Caki2 (cell line): ENCODE data around the gene ALAS2. TPM values are rescaled to one million over a fixed set of nuclear protein-coding genes. Genes with fewer than 3 reads are reported as not detected.

Source experiments
- DNase-seq: peaks from one replicate; pipeline ENCODE4 v3.0.0-alpha.2; 2015; ENCODE audit warnings: low read depth
- in situ Hi-C: cut with HindIII; loops from 2 replicates; pipeline ENCODE4 v1.10.0; 2016; ENCODE audit warnings: low sequenced_read_pairs, low pct_unique_long_range_greater_than_20kb, mixed read lengths
- total RNA-seq: library from RNA; depleted of rRNA; stranded (reverse); fragments of >200 nt; shearing (Covaris generic); gene quantifications from 2 replicates; pipeline ENCODE4 v1.2.3, GENCODE V29; 2014; ENCODE audit warnings: low replicate concordance; rRNA removed

Gene ALAS2
- total RNA-seq, 1 experiment from 2014 or later: not detected

DNA sequence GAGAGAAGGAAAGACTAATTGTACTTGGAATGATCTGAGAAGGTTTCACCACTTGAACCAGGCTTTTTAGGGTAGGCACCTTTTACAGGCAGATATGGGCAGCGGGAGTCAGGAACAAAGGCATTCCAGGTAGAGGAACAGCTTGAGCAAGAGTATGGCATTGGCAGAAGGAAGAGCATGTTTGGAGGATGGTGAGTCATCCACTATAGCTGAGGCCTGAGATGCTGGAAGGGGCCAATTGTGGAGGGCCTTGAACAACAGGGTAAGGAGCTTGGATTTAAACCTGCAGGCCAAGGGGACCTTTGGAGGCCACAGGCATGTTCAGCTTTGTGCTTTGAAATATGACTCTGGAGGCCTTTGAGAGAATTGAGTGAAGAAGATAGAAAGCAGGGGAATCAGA is 69.0 kb downstream of the ALAS2 start:
- DNase-seq: no peak
- in situ Hi-C loops: no loop called here

Other genes with a start within 250 kb of the ALAS2 start
- gene ITIH6, start 232.7 kb downstream of the ALAS2 start, total RNA-seq: not detected in 2 replicates
- 282 and 284 TPM in 2 replicates for gene MAGED2, start 223.2 kb downstream of the ALAS2 start, total RNA-seq
- gene TRO, start 110.2 kb downstream of the ALAS2 start, total RNA-seq: 1.3 and 5.0 TPM in 2 replicates
- not detected in 2 replicates for gene PFKFB1, start 36.8 kb downstream of the ALAS2 start, total RNA-seq
- gene APEX2, start 30.6 kb downstream of the ALAS2 start, total RNA-seq: 5.6 and 8.4 TPM in 2 replicates
- gene PAGE2B, start 44.1 kb upstream of the ALAS2 start, total RNA-seq: not detected in 2 replicates
- not detected in 2 replicates for gene PAGE2, start 58.0 kb upstream of the ALAS2 start, total RNA-seq
- gene PAGE5, start 189.4 kb upstream of the ALAS2 start, total RNA-seq: 6.7 TPM in 1 of 2 replicates, not detected in the other
- not detected in 2 replicates for gene PAGE3, start 233.9 kb upstream of the ALAS2 start, total RNA-seq